ENCODE results near the gene IGSF9B. TPM values are rescaled to one million over a fixed set of nuclear protein-coding genes. Genes with fewer than 3 reads are reported as not detected.

The IGSF9B gene
- total RNA-seq, 1 donor from 2014 or later, result 13.1 TPM

GRCh38 chr11:133925756-133926155, 31.0 kb downstream of the IGSF9B start:
- no peak overlapping the region for H3K4me3 Mint-ChIP-seq (ENCODE audit: unreplicated experiment)
- no peaks in the 10 kb centered on the region for H3K9me3 ChIP-seq (ENCODE audit: insufficient read depth, low read depth, low read length)
- no peaks in the 10 kb centered on the region for H3K36me3 ChIP-seq (ENCODE audit: insufficient read depth, low read length)
- FAIRE-seq (no peak), DNase-seq (ENCODE audit: low read depth) (no peak)
- H3K27ac ChIP-seq (ENCODE audit: low read depth, low read length), result no peak overlapping the region
- H3K4me1 Mint-ChIP-seq (ENCODE audit: low read depth, unreplicated experiment), result peaks cover 19% of the 10 kb centered on the region
- H3K4me1 ChIP-seq (ENCODE audit: insufficient read depth, low read length), result peaks cover 4% of the 10 kb centered on the region
- H3K79me2 ChIP-seq (ENCODE audit: insufficient read depth, low read length), result no peaks in the 10 kb centered on the region
- H3K27me3 Mint-ChIP-seq (ENCODE audit: low read depth, unreplicated experiment), result peaks cover 2% of the 10 kb centered on the region
- no peak overlapping the region for H3K27ac Mint-ChIP-seq (ENCODE audit: unreplicated experiment)
- H3K4me3 ChIP-seq (ENCODE audit: insufficient read depth, low read depth, low read length), result no peak overlapping the region
- no peak for TF ChIP-seq EZH2 (IDR thresholded peaks at IDR 0.05; ENCODE audit: insufficient read depth, low read length)
- TF ChIP-seq, protein P1, sequence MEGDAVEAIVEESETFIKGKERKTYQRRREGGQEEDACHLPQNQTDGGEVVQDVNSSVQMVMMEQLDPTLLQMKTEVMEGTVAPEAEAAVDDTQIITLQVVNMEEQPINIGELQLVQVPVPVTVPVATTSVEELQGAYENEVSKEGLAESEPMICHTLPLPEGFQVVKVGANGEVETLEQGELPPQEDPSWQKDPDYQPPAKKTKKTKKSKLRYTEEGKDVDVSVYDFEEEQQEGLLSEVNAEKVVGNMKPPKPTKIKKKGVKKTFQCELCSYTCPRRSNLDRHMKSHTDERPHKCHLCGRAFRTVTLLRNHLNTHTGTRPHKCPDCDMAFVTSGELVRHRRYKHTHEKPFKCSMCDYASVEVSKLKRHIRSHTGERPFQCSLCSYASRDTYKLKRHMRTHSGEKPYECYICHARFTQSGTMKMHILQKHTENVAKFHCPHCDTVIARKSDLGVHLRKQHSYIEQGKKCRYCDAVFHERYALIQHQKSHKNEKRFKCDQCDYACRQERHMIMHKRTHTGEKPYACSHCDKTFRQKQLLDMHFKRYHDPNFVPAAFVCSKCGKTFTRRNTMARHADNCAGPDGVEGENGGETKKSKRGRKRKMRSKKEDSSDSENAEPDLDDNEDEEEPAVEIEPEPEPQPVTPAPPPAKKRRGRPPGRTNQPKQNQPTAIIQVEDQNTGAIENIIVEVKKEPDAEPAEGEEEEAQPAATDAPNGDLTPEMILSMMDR (IDR thresholded peaks at IDR 0.05; ENCODE audit: insufficient read depth, low read depth, low read length), result no peak
- H2AFZ ChIP-seq (ENCODE audit: low read depth, low read length), result no peak overlapping the region
- H3K4me2 ChIP-seq (ENCODE audit: low read length), result no peak overlapping the region
- H4K20me1 ChIP-seq (ENCODE audit: insufficient read depth, low read length), result no peaks in the 10 kb centered on the region
- no peaks in the 10 kb centered on the region for H3K27me3 ChIP-seq (ENCODE audit: insufficient read depth, low read length)
- peaks cover 26% of the 10 kb centered on the region for H3K36me3 Mint-ChIP-seq (ENCODE audit: low read depth, unreplicated experiment)
- no peak overlapping the region for H3K9ac ChIP-seq (ENCODE audit: low read length)
- peaks cover 3% of the 10 kb centered on the region for H3K9me3 Mint-ChIP-seq (ENCODE audit: unreplicated experiment)

DNA sequence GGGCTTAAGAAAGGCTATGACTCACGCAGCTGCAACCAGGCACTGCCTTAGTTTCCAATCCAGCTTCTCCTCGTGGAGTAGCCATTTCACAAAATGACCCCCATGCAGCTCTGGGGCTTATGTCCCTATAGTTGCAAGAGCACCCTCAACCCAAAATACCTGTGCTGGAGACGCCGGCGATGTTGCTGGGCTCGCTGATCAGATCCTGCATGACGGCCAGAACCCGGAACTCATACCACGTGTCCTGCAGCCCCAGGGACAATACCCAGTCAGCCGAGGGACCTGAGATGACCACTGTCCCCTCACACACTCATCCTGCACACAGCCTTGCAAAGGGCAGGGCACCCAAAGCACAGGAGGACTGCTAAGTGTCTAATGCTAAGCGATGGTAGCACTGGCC, 32.1 kb downstream of the IGSF9B start:
- no peak overlapping the region for H3K27ac Mint-ChIP-seq (ENCODE audit: unreplicated experiment)
- peaks cover 15% of the 10 kb centered on the region for H3K4me1 Mint-ChIP-seq (ENCODE audit: low read depth, unreplicated experiment)
- Histone ChIP-seq H3K9ac (ENCODE audit: low read length) (no peak overlapping the region), H3K4me1 (ENCODE audit: insufficient read depth, low read length) (peaks cover 4% of the 10 kb centered on the region), H2AFZ (ENCODE audit: low read depth, low read length) (no peak overlapping the region), H3K4me3 (ENCODE audit: insufficient read depth, low read depth, low read length) (no peak overlapping the region), H4K20me1 (ENCODE audit: insufficient read depth, low read length) (no peaks in the 10 kb centered on the region), H3K27ac (ENCODE audit: low read depth, low read length) (no peak overlapping the region), H3K4me2 (ENCODE audit: low read length) (no peak overlapping the region), H3K9me3 (ENCODE audit: insufficient read depth, low read depth, low read length) (no peaks in the 10 kb centered on the region), H3K79me2 (ENCODE audit: insufficient read depth, low read length) (no peaks in the 10 kb centered on the region), H3K27me3 (ENCODE audit: insufficient read depth, low read length) (no peaks in the 10 kb centered on the region), H3K36me3 (ENCODE audit: insufficient read depth, low read length) (no peaks in the 10 kb centered on the region)
- FAIRE-seq (no peak), DNase-seq (ENCODE audit: low read depth) (no peak)
- H3K9me3 Mint-ChIP-seq (ENCODE audit: unreplicated experiment), result peaks cover 3% of the 10 kb centered on the region
- no peak for TF ChIP-seq EZH2 (IDR thresholded peaks at IDR 0.05; ENCODE audit: insufficient read depth, low read length)
- H3K27me3 Mint-ChIP-seq (ENCODE audit: low read depth, unreplicated experiment), result peaks cover 2% of the 10 kb centered on the region
- peaks cover 25% of the 10 kb centered on the region for H3K36me3 Mint-ChIP-seq (ENCODE audit: low read depth, unreplicated experiment)
- no peak overlapping the region for H3K4me3 Mint-ChIP-seq (ENCODE audit: unreplicated experiment)

DNA sequence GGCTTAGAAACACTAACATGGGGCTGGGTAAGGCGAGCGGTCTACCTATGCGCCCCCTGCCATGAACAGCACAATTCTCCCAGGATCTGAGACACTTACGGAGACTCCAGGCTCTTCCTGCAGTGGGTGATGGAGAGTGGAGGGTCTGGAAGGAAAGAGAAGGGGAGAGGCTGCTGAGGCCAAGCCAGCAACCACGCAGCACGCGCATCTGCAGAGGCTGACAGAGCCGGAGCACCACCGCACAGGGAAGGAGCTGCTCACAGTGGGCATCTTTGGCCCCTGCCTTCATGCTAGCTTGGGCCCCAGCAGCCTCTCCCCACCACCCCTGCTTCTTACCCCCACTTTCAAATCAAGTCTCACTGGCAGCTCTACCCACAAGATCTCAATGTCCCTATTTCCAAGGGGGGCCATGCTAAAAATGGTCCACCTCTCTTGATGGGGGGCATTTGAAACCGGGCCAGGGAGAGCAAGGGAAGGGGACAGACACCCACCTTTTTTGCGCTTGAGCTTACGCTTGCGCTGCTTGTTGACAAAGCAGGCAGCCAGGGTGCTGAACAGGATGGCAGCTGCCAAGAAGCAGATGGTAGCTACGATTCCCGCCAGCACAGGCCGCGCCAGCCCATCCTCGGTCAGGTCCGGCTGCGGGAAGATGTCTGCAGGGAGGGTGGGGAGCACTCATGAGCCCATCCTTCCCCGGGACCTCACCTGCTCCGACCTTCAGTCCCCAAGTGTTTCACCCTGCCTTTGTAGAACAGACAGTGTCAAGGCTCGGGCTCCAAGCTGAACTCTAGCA, 34.5 kb downstream of the IGSF9B start:
- no peak for FAIRE-seq
- Mint-ChIP-seq H3K4me3 (ENCODE audit: unreplicated experiment) (no peak overlapping the region), H3K4me1 (ENCODE audit: low read depth, unreplicated experiment) (no peaks in the 10 kb centered on the region)

More for the DNA sequence above, 34.5 kb downstream of the IGSF9B start:
- Mint-ChIP-seq H3K27ac (ENCODE audit: unreplicated experiment) (no peak overlapping the region), H3K36me3 (ENCODE audit: low read depth, unreplicated experiment) (peaks cover 23% of the 10 kb centered on the region), H3K27me3 (ENCODE audit: low read depth, unreplicated experiment) (peaks cover 5% of the 10 kb centered on the region), H3K9me3 (ENCODE audit: unreplicated experiment) (peaks cover 3% of the 10 kb centered on the region)
- Histone ChIP-seq H3K9me3 (ENCODE audit: insufficient read depth, low read depth, low read length) (no peaks in the 10 kb centered on the region), H3K27me3 (ENCODE audit: insufficient read depth, low read length) (no peaks in the 10 kb centered on the region), H2AFZ (ENCODE audit: low read depth, low read length) (no peak overlapping the region), H3K4me3 (ENCODE audit: insufficient read depth, low read depth, low read length) (no peak overlapping the region), H3K27ac (ENCODE audit: low read depth, low read length) (no peak overlapping the region), H3K4me2 (ENCODE audit: low read length) (no peak overlapping the region), H3K79me2 (ENCODE audit: insufficient read depth, low read length) (no peaks in the 10 kb centered on the region), H3K4me1 (ENCODE audit: insufficient read depth, low read length) (no peaks in the 10 kb centered on the region), H3K9ac (ENCODE audit: low read length) (no peak overlapping the region), H3K36me3 (ENCODE audit: insufficient read depth, low read length) (no peaks in the 10 kb centered on the region), H4K20me1 (ENCODE audit: insufficient read depth, low read length) (no peaks in the 10 kb centered on the region)
- no peak for TF ChIP-seq EZH2 (IDR thresholded peaks at IDR 0.05; ENCODE audit: insufficient read depth, low read length)
- TF ChIP-seq, protein P1 (IDR thresholded peaks at IDR 0.05; ENCODE audit: insufficient read depth, low read depth, low read length), result no peak
- DNase-seq (ENCODE audit: low read depth), result no peak
